NCI-H82 treated with DMSO at 0.1 percent for 48 hours (cell line): ENCODE results near the gene PIP4P1.

Source experiments
- DNase-seq: peaks from one replicate; lab custom pipeline; 2025; ENCODE audit not compliant: unreplicated experiment; lab: John Stamatoyannopoulos, UW

The PIP4P1 gene

DNA sequence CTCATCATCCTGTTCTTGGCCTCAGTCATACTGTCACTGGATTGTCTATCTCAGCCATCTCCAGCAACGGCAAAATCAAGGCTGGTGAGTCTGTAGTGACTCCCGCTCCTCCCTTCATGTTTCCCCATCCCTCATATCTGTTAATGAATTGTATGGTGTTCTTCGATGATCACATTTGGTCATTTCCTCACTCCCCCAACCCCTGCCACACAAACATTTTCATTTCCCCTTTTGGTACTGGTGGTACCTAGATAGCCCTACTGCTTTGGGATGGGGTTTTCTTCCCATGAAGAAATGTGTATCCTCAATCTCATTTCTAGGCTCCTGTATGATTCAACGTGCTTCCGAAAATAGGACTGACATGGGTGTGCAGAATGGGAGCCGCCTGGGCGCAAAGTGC is 22.6 kb downstream of the PIP4P1 start:
- no peak for DNase-seq

DNA sequence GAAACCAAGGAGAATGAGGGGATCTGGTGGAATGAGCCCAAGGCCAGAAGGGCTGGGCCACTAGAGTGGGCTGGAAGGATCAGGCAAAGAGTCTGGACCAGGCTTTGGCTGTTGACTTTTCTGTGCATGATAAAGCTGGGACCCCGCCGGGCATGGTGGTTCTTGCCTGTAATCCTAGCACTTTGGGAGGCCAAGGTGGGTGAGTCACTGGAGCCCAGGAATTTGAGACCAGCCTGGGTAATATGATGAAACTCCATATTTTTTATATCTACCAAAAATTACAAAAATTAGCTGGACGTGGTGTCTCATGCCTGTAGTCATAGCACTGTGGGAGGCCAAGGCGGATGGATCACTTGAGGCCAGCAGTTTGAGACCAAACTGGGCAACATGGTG is 24.9 kb downstream of the PIP4P1 start:
- DNase-seq = no peak

DNA sequence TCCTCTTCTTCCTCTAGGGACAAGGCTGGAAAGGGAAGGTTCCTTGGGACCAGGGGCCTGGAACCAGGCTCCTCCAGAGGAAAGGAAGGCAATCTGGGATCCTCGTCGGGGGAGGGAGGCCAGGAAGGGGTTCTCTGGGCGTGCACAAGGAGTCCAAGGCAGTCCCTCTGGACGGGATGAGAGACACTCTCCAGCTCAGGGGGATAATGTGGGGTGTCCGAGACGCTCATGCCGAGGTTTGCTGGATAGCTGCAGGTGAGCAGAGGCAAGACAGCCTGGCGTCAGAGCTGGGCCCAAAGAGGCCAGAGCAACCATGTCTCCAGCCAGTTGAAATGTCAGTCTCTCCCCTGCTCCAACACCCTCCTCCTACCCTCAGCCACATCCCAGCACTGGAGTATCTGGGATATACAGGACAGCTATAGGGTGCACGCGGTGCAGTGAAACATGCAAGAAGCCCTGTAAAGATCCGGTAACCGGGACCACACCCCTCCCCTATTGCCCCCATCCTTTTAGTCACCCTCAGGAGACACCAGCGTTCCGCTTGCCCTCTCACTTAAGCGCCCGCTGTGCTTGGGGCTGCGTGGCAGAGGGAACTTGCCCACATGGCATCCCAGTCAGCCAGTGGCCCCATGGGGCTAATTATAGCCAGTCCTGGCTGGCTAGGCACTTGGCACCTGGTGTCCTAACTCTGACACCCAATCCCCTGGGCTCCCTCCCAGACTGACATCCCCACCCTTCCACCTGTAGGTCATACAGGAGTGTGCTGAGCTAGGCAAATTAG is 25.5 kb downstream of the PIP4P1 start, which contains the start of gene KLHL33:
Gene KLHL33 (minus strand): TSS at position 585 of the 781 bp plus-strand sequence. CDS start 355 bp downstream, at position 230.
- DNase-seq = no peak

DNA sequence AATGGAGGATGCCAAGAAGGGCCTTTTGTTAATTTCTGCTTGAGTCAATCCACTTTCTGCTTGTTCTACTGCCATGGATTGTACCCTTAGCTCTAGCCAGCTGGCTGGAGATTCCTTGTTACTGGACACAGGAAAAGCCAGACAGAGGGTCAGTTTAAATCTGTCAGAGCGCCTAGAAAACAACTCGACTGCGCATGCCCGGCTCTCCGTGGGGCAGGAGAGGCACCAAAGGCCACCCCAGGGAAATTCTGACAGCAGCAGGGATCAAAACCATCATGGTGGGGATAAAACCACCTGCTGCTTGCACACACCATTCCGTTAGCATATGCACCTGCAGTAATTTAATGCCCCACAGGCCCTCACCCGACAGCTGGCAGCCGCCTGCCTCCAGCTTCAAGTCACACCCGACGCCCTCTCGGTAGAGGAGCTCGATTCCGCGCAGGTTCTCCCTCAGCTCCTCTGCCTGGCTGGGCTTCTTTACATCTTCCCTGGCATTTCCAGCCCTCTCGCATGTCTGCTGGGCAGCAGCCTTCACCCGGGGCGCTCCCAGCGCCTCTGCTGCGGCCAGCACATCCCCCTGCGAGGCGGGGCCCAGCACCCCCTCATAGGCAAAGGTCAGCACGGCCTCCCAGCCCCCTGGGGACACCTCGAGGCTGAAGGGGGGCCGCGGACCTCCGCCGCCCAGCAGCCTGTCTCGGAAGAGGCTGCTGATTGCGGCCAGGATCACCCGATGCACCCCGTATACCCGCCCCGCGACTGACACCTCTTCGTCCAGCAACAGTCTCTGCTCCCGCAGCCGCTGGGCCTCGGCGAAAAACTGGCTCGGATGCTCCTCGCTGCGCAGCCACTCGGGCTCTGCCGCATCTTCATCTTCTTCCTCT is 26.3 kb downstream of the PIP4P1 start:
- no peak for DNase-seq

DNA sequence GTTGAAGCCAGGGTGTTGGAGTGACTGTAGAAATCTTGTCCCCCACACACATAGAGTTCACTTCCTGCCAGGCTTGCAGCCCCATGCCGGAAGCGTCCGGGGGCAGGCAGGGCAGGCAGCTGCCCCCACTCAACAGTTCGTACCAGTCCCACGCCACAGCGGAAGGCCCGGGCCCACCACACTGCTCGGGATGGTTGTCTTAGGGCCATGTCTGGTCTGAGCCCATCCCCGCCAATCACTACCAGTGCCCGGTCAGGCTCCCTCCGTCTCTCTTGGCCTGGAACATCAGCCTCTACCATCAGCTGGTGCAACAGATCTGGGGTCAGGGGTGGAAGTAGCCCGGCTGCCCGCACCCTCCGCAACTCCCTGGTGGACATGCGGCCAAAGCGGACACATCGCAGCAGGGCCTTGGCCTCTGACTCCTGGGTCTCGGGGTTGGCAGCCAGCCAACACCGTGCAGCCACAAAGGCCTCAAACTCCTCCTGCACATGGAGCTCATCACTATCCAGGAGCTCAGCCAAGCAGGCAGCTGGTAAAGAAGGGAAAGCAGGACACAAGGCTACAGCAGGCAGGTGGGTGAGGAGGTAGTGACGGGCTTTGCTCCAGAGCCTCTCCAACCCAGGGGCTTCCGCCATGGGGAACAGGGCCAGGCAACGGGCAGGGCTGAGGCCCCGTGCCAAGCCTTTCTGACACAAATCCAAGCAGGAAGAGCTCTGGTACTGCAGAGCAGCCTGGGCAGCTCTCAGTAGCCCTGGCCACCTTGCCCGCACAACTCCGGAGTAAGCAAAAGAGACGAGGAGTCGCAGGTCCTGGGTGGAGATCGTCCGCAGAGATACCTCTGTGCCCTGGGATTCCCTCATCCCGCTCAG is 31.2 kb downstream of the PIP4P1 start:
- no peak for DNase-seq

DNA sequence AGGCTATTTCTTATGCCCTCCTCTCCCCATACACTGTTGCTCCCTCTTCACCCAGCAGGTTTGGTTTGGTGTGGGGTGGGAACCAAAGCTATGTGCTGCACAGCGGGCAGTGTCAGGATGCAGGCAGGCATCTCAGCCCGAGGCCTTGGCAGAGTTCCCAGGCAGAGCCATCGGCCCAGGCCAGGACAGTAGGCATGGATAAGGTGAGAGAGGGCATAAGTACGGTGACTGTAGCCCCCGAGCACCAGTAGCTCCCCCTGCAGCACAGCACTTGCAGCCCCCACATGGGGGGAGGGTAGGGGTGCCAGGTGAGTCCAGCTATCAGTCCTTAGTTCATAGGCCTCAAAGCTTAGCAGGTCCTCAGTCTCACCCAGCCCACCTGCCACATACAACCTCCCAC is 32.4 kb downstream of the PIP4P1 start:
- DNase-seq = no peak

DNA sequence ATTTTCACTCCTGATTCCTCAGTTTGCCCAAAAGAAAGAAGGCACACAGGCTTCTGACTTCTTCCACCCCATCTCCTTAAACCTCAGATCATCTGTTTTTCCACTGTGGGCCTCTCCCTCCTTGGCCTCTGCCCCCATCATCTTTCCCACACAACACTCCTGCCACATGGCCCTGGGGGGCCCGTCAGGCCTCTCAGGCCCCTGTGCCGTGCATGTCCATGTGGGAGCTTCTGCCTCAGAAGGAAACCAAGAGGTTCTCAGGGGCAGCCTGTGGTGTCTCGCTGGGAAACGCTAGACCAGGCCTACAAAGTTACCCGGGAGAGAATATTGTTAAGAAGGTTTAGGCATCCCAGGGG is 33.2 kb downstream of the PIP4P1 start:
- DNase-seq = no peak

DNA sequence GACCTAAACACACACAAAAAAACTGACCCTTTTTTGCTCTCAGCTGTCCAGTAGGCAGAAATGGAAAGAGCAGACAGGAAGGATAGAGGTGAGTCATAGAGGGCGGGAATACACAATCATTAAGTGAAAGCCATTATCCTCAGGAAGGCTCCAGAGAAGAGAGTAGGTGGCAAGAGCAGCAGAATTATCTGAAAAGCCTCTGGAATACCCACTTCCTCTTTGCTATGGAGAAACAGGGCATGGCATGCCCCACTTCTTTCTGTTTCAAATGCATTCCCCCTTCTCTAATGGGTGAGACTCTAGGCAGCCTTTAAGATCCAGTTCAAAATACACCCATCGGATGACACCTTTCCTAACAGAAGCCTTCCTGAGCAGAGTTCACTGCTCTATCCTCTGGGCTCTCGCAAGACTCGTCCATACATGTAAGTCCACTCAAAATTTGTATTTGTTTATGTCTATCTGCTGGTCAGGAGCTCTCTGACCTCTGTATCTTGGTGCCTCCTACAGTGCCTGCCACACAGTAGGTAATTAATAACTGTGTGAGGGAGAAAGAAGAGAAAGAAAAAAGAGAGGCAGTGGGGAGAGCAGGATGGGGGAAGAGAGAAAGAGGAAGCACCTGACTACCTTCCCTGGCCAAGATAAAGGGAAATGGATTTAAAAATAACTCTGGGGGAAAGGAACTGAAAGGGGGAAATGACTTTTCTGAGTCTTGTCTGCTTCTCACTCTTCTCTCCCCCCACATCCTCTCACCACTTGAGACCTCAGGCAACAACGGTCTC is 33.8 kb downstream of the PIP4P1 start:
- no peak for DNase-seq

DNA sequence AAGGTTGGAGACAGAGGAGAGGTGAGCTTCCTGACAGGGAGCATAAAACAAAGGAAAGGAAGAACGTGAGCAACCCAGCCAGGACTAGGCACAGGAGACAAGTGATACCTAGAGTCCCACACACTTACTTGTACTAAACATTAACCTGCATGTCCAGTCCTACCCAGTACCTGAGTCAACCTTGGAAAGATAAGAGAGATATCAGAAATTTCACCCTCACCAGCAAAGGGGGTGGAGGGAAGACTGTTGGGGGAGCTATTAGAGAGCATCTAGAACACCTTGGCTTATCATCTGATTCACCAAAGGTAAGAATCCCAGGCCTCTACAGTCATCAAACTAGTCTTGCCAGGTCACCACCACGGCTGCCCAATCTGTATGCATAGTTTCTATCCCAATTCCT is 36.4 kb downstream of the PIP4P1 start:
- DNase-seq = no peak

DNA sequence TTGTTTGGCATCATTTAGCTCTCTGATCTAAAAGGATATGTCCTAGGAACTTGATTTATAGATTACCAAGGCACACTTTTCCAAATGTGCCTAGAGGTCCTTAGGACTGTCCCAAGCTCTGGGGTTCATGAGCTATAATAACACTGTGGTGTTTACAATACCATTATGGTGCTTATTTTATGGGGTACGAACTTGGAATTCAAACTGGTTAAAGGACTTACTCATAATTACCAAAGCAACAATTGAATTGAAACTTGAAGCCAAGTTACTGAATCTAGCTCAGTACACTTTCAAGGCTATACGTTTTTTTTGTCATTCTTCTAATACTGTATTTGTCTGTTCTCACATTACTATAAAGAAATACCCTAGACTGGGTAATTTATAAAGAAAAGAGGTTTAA is 38.3 kb downstream of the PIP4P1 start:
- DNase-seq = no peak

DNA sequence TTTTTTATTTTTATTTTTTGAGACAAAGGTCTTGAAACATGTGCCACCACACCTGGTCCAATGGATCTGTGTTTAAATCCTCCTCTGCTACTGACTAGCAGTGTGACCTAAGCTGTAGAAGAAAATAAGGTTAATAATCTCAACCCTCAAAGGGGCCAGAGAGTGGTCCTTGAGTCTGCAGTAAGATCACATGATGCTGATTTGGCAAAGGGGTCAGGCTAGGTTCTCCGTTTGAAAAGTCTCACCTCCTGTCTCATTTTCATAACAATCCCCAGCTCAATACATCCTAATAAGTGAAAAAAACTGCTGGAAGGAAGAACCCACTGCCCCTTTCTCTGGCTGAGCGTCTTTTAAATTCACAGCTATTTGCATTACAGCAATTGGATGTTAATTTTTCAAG is 40.0 kb downstream of the PIP4P1 start:
- no peak for DNase-seq

DNA sequence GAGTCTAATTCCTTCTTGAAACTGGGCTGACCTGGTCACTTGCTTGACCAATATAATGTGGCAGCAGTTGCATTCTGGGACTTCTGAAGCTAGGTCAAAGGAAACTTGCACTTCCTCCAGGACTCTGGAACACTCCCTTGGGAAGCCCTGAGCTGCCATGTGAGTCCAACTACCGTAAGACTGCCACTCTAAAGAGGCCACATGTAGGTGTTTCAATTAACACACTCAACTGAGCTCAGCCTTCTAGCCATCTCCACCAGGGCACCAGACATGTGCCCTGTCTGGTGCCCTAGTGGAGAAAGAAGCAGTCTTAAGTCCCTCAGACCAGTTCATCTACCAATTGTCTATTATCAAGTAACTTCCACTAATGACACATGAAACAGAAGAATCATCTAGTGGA is 41.8 kb downstream of the PIP4P1 start:
- no peak for DNase-seq

DNA sequence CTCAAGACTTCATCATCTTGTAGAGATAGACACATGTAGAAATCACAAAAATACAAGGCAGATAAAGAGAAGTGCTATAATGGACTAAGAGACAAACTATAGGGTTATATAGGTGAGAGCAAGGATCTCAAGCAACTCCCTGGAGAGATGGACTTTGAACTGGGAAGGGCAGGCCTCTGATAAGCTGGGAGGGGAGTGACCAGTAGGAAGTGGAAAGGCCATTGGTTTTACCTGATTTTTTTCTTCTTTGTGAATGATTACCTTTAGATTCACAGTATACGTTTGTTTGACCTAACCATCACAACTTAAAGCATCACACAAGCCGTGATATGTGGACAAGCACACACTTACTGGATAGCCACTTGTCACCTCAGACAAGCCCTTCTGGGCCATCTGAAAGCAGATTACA is 42.7 kb downstream of the PIP4P1 start:
- no peak for DNase-seq

DNA sequence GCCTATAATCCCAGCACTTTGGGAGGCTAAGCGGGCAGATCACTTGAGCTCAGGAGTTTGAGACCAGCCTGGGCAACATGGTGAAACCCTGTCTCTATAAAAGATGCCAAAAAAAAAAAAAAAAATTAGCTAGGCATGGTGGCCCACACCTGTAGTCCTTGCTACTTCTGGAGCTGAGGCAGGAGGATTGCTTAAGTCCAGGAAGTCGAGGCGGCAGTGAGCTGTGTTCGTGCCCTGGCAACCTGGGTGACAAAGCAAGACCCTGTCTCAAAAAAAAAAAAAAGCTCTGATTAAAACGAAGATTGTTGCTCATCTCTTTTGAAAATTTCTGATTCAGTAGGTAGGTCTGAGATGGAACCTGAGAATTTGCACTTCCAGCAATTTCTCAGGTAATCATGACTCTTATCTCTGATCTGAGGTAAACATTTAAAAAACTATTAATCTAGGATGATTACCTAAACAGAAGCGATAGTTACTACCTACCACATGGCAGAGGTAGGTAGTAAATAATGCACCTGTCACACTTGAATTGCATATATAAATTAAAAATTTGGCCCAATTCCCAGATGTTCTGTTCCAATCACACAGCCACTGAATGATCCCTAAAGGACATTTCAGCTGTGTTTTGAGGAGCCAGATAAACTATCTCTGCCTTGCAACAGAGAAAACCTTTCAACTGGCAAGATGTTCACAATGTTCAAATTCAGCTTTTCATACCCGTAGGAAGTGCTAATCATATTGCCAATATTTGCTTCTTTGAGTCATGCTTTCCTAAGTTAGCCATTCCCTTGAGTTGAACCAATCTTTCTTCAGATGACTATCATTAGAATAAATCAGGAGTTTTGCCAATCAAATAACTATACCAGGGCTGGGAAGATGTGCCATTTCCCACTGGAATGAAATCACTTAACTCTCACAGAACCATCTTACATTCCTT is 43.7 kb downstream of the PIP4P1 start:
- DNase-seq = no peak

DNA sequence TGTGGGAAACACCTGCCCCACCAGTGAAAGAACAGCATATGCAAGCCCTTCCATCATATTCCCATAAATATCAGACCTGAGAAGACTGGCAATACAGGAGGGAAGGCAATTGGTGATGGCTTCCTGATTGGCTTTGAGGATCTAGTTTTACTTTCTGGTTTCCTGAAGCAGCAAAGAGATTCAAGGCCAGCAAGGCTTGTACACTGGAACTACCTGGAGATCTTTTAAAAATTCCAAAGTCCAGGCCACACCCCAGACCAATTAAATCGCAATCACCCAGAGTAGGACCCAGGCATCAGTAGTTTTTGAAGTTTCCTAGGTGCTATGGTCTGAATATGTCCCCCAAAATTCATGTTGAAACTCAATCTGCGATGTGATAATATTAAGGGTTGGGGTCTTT is 45.0 kb downstream of the PIP4P1 start:
- no peak for DNase-seq

DNA sequence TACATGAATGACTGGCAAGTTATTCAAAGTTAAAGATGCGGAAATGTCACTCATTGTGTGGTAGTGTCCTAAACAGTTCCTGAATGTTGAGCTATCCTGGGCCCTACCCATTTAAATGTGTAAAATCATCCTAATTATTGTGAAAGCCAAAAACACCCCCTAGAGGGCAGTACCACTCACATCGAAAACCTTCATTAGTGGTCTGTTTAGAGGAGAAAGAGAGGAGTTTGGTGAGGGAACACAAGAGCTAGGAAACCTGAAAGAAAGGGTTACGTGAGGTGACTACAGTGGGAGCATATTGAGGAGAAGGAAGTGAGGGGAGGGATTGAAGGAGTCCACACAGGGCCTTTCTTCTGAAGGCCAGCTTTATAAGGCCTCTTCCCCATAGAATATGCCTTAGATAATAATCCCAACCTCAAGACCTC is 45.4 kb downstream of the PIP4P1 start:
- no peak for DNase-seq

DNA sequence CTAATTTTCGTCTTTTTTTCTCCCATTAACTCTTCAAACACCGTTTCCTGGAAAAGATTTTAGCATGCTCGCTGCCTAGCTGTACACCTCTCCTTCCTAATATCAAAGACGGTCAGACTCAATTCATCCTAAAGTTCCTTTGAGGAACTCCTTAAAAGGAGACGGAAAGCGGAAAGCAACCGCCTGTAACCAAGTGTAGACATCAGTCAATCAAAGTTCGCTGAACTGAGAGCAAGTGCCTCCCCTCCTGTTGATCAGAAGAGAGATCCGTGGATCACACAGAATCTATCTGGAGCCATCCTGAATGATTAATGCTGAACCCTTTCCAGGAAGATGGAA is 47.5 kb downstream of the PIP4P1 start:
- no peak for DNase-seq

DNA sequence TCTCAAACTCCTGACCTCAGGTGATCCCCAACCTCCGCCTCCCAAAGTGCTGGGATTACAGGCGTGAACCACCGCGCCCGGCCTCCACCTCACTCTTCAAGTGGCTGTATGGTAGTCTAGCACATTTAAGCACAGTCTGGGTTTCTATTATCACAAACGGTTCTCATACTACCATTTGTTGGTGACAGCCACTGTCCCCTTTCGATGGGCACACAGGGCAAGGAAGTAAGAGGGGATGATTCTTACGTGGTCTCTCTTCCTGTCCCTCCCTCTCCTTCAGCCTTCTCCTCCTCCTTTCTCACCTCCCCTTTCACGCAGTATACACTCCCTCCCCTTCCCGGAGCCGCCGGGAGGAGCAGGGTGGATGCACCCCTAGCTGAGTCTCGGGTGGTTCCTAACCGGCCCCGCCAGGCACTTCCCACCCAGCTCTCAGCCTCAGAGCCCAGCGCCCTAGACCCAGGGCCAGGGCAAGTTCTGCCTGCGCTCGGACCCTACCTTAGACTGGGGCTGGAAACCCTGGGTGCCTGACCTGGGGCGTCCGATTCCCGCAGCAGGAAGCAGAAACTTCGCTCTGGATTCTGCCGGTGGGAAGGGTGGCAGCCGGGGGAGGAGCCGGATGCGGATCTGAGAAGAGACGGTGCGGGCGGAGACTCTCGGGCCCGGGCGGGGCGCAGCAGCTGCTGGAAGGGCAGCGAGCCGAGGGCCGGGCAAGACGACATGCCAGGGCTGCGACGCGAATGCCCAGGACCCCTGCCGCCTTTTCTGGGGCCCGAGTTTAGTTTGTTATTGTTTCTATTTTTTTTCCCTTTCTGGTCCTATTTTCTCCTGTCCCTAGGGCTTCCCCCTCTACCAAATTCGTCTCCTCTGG is 48.1 kb downstream of the PIP4P1 start, which contains the start of gene TEP1:
Gene TEP1 (minus strand): TSS at position 626 of the 868 bp plus-strand sequence. CDS start 5,062 bp downstream, outside the sequence.
- peak; percentile 33 for DNase-seq
